ENCODE measurements around the gene DNASE1L1.

Gene DNASE1L1

GRCh38 chrX:154359362-154360154 is 49.5 kb downstream of the DNASE1L1 start:
- DNase-seq, result no peak
- in situ Hi-C loops (cut with MboI; ENCODE audit: low pct_unique_long_range_greater_than_20kb, low sequenced_read_pairs), result no loop called here

GRCh38 chrX:154358829-154359228 is 50.2 kb downstream of the DNASE1L1 start:
- in situ Hi-C loops (cut with MboI; ENCODE audit: low pct_unique_long_range_greater_than_20kb, low sequenced_read_pairs), result no loop called here
- DNase-seq, result no peak

- in situ Hi-C loops (cut with MboI; ENCODE audit: low pct_unique_long_range_greater_than_20kb, low sequenced_read_pairs), result no loop called here
- DNase-seq, result no peak
Measured at GRCh38 chrX:154358011-154358410, 51.0 kb downstream of the DNASE1L1 start.

- in situ Hi-C loops (cut with MboI; ENCODE audit: low pct_unique_long_range_greater_than_20kb, low sequenced_read_pairs), result no loop called here
- no peak for DNase-seq
Measured at GRCh38 chrX:154357205-154357604, 51.8 kb downstream of the DNASE1L1 start.

- no peak for DNase-seq
- in situ Hi-C loops (cut with MboI; ENCODE audit: low pct_unique_long_range_greater_than_20kb, low sequenced_read_pairs), result no loop called here
Measured at GRCh38 chrX:154356596-154356995, 52.5 kb downstream of the DNASE1L1 start.

GRCh38 chrX:154355776-154356140 is 53.3 kb downstream of the DNASE1L1 start:
- DNase-seq, result no peak
- in situ Hi-C loops (cut with MboI; ENCODE audit: low pct_unique_long_range_greater_than_20kb, low sequenced_read_pairs), result no loop called here

GRCh38 chrX:154355094-154355775 is 53.8 kb downstream of the DNASE1L1 start:
- in situ Hi-C loops (cut with MboI; ENCODE audit: low pct_unique_long_range_greater_than_20kb, low sequenced_read_pairs), result no loop called here
- no peak for DNase-seq

GRCh38 chrX:154354516-154354915 is 54.5 kb downstream of the DNASE1L1 start:
- in situ Hi-C loops (cut with MboI; ENCODE audit: low pct_unique_long_range_greater_than_20kb, low sequenced_read_pairs), result no loop called here
- DNase-seq, result no peak

GRCh38 chrX:154354013-154354412 is 55.0 kb downstream of the DNASE1L1 start:
- no peak for DNase-seq
- in situ Hi-C loops (cut with MboI; ENCODE audit: low pct_unique_long_range_greater_than_20kb, low sequenced_read_pairs), result no loop called here

GRCh38 chrX:154353172-154353843 is 55.7 kb downstream of the DNASE1L1 start:
- DNase-seq, result no peak
- in situ Hi-C loops (cut with MboI; ENCODE audit: low pct_unique_long_range_greater_than_20kb, low sequenced_read_pairs), result no loop called here

- no peak for DNase-seq
- in situ Hi-C loops (cut with MboI; ENCODE audit: low pct_unique_long_range_greater_than_20kb, low sequenced_read_pairs), result no loop called here
Measured at GRCh38 chrX:154352466-154352865, 56.6 kb downstream of the DNASE1L1 start.

- in situ Hi-C loops (cut with MboI; ENCODE audit: low pct_unique_long_range_greater_than_20kb, low sequenced_read_pairs), result no loop called here
- no peak for DNase-seq
Measured at GRCh38 chrX:154352012-154352401, 57.0 kb downstream of the DNASE1L1 start.
